GM12878 (cell line): ENCODE data around the gene EML1. TPM values are rescaled to one million over a fixed set of nuclear protein-coding genes. Genes with fewer than 3 reads are reported as not detected.

Source experiments
- ATAC-seq: fragments of 200-7000 bp; cut with Tn5 transposase; 3 replicates; pipeline ENCODE4 v1.9.1; 2020; ENCODE audit warnings: mild to moderate bottlenecking, moderate library complexity
- BruUV-seq: library from RNA; stranded (reverse); fragments of 400-500 nt; replicated peaks from 2 replicates; lab custom pipeline; 2021; lab: Mats Ljungman, UMichigan
- CTCF ChIA-PET: fragments of 300-600 bp; sonication (Branson Sonifier 250); formaldehyde crosslinking; extraction: SDS; loops from one replicate; lab custom pipeline; 2021; ENCODE audit warnings: inconsistent platforms; lab: Yijun Ruan, JAX
- POLR2A ChIA-PET: fragments of 350-600 bp; formaldehyde crosslinking; extraction: SDS; loops from one replicate; lab custom pipeline; 2021; ENCODE audit warnings: inconsistent platforms; lab: Charles Lee
- RAD21 ChIA-PET: fragments of 300-600 bp; sonication (Branson Sonifier 250); formaldehyde crosslinking; loops from one replicate; lab custom pipeline; 2023; ENCODE audit warnings: antibody characterized with exemption; ENCODE audit not compliant: unreplicated experiment; lab: Charles Lee
- SMC1A ChIA-PET: fragments of 300-600 bp; sonication (Branson Sonifier 250); formaldehyde crosslinking; loops from one replicate; lab custom pipeline; 2023; ENCODE audit not compliant: unreplicated experiment, uncharacterized antibody; lab: Charles Lee
- DNase-seq: peaks from one replicate; pipeline ENCODE4 v3.0.0-alpha.2; 2011; ENCODE audit warnings: low read depth, low spot score
- FAIRE-seq: peaks from 3 replicates; lab custom pipeline; 2011; peaks lifted over from hg19 to GRCh38; lab: Jason Lieb, UNC
- H2AFZ ChIP-seq: 2 replicates; pipeline ENCODE4 v1.6.0; 2011; ENCODE audit warnings: low read depth, low read length, control low read depth; ENCODE audit not compliant: control insufficient read depth
- H3K27ac ChIP-seq: 2 replicates; pipeline ENCODE4 v1.5.1; 2011; ENCODE audit warnings: control low read depth; ENCODE audit not compliant: control insufficient read depth, insufficient read depth
- H3K27me3 ChIP-seq, 2 experiments: replicated peaks in 1 of 2; 2 replicates each; pipeline versions ENCODE4 v1.6.0 to v1.6.1; 2011; ENCODE audit warnings: low read length in 1 of 2; ENCODE audit not compliant: control insufficient read depth in 2 of 2, insufficient read depth in 2 of 2
- H3K36me3 ChIP-seq, 2 experiments: 2 replicates each; pipeline ENCODE4 v1.5.1; 2011; ENCODE audit warnings: low read length in 1 of 2; ENCODE audit not compliant: control insufficient read depth in 2 of 2, insufficient read depth in 2 of 2
- H3K4me1 ChIP-seq: 2 replicates; pipeline ENCODE4 v1.6.1; 2011; ENCODE audit warnings: mild to moderate bottlenecking, low read length, moderate library complexity, mixed read lengths; ENCODE audit not compliant: control insufficient read depth, insufficient read depth
- H3K4me2 ChIP-seq: 2 replicates; pipeline ENCODE4 v1.6.0; 2011; ENCODE audit warnings: control low read depth; ENCODE audit not compliant: control insufficient read depth, insufficient read depth
- H3K4me3 ChIP-seq: fragments of 200-600 bp; sonication (generic); 2 replicates; pipeline ENCODE4 v1.5.1; 2016
- H3K79me2 ChIP-seq: 2 replicates; pipeline ENCODE4 v1.6.0; 2011; ENCODE audit warnings: low read length; ENCODE audit not compliant: control insufficient read depth, insufficient read depth
- H3K9ac ChIP-seq: 2 replicates; pipeline ENCODE4 v1.8.0; 2011; ENCODE audit warnings: low read length, control low read depth, mixed read lengths; ENCODE audit not compliant: control insufficient read depth, insufficient read depth
- H3K9me3 ChIP-seq: replicated peaks from 3 replicates; pipeline ENCODE4 v1.5.1; 2011; ENCODE audit warnings: mild to moderate bottlenecking, low read length; ENCODE audit not compliant: control insufficient read depth, insufficient read depth
- H4K20me1 ChIP-seq: 2 replicates; pipeline ENCODE4 v1.6.0; 2011; ENCODE audit not compliant: control insufficient read depth, insufficient read depth
- BACH1 ChIP-seq: fragments of 450-650 bp; IDR thresholded peaks from 2 replicates; pipeline ENCODE4 v1.6.1; 2017; ENCODE audit warnings: mild to moderate bottlenecking, borderline replicate concordance
- CBX3 ChIP-seq: fragments of 200-600 bp; sonication (generic); IDR thresholded peaks from 2 replicates; pipeline ENCODE4 v1.6.1; 2016; ENCODE audit warnings: low read depth, borderline replicate concordance
- CREB1 ChIP-seq: IDR thresholded peaks from 2 replicates; pipeline ENCODE4 v1.6.1; 2012; ENCODE audit warnings: low read depth, mild to moderate bottlenecking, inconsistent platforms
- CREM ChIP-seq: IDR thresholded peaks from 2 replicates; pipeline ENCODE4 v1.6.1; 2014; ENCODE audit warnings: antibody characterized with exemption, low read depth
- EED ChIP-seq: sonication (generic); IDR thresholded peaks from 2 replicates; pipeline ENCODE4 v1.6.1; 2016; ENCODE audit warnings: antibody characterized with exemption, low read depth
- NFYA ChIP-seq: IDR thresholded peaks from 2 replicates; pipeline ENCODE4 v1.6.1; 2011; ENCODE audit warnings: low read depth, mild to moderate bottlenecking, low read length, improper control_type of control experiment, borderline replicate concordance
- RAD21 ChIP-seq: IDR thresholded peaks from 2 replicates; pipeline ENCODE4 v1.6.1; 2011; ENCODE audit warnings: mild to moderate bottlenecking, low read depth, low read length, moderate library complexity; ENCODE audit not compliant: insufficient read depth
- SMAD1 ChIP-seq: fragments of 450-650 bp; IDR thresholded peaks from 2 replicates; pipeline ENCODE4 v1.6.1; 2018; ENCODE audit warnings: mild to moderate bottlenecking, low read depth; ENCODE audit not compliant: partially characterized antibody
- ZNF207 ChIP-seq: fragments of 450-650 bp; IDR thresholded peaks from 2 replicates; pipeline ENCODE4 v1.6.1; 2014; ENCODE audit warnings: antibody characterized with exemption, mild to moderate bottlenecking, borderline replicate concordance
- ZNF384 ChIP-seq: IDR thresholded peaks from 2 replicates; pipeline ENCODE4 v1.6.1; 2012; ENCODE audit warnings: low read depth, mild to moderate bottlenecking, low read length, improper control_type of control experiment, borderline replicate concordance
- WGBS: methylation state at CpG from one replicate; pipeline ENCODE4 v1.1.6; 2016; ENCODE audit warnings: low lambda C conversion rate; ENCODE audit not compliant: insufficient replicate concordance, insufficient coverage; ENCODE audit errors: missing lambda C conversion rate; 5-methylcytosine and 5-hydroxymethylcytosine counted together
- in situ Hi-C: fragments of 300-500 bp; cut with MboI; formaldehyde crosslinking; loops from 9 replicates; pipeline ENCODE4 v1.14.3; 2018; ENCODE audit warnings: mixed read lengths
- intact Hi-C: fragments of 100-400 bp; cut with micrococcal nuclease; formaldehyde crosslinking; loops from one replicate; pipeline ENCODE4 v1.14.2; 2022; ENCODE audit not compliant: unreplicated experiment
- polyA plus RNA-seq, 11 experiments: library from polyadenylated mRNA; depleted of rRNA in 4 of 11; unstranded in 6 of 11; stranded (reverse) in 5 of 11; fragments of >200 nt; fragmentation: Nextera tagmentation in 4 of 11; fragmentation: Illumina TruSeq in 1 of 11; extraction: Ambion mirVana in 4 of 11; extraction: Trizol in 1 of 11; gene quantifications; 1 replicate in 1 of 11; 2 replicates in 10 of 11; pipeline versions ENCODE4 v1.2.1 to v1.2.3, GENCODE V29; 2011 to 2016; ENCODE audit warnings: inconsistent platforms in 2 of 11, missing spikeins in 2 of 11, low read depth in 1 of 11
- total RNA-seq, 4 experiments: library from RNA; depleted of rRNA in 3 of 4; stranded (reverse); fragments of >200 nt in 3 of 4; fragmentation: Illumina TruSeq in 1 of 4; extraction: Trizol in 1 of 4; gene quantifications; 2 replicates each; pipeline versions ENCODE4 v1.2.1 to v1.2.3, GENCODE V29; 2013 to 2021
- TF ChIP-seq, protein P1 (sequence below): fragments of 450-650 bp; IDR thresholded peaks from 2 replicates; pipeline ENCODE4 v1.6.1; 2017; ENCODE audit warnings: mild to moderate bottlenecking
- TF ChIP-seq, protein P2 (sequence below): fragments of 150-350 bp; IDR thresholded peaks from 2 replicates; pipeline ENCODE4 v1.6.1; 2016; ENCODE audit warnings: low read depth, low read length
- TF ChIP-seq, protein P3 (sequence below): fragments of 450-650 bp; IDR thresholded peaks from 2 replicates; pipeline ENCODE4 v1.6.1; 2017; ENCODE audit warnings: mild to moderate bottlenecking, moderate library complexity

The EML1 gene
- total and polyA plus RNA-seq, 10 of the 15 experiments (the other 5 are each of a cell fraction or from before 2014, with no cell fraction given): 0.05 to 3.4 (median 0.11) TPM; not detected in 3

DNA sequence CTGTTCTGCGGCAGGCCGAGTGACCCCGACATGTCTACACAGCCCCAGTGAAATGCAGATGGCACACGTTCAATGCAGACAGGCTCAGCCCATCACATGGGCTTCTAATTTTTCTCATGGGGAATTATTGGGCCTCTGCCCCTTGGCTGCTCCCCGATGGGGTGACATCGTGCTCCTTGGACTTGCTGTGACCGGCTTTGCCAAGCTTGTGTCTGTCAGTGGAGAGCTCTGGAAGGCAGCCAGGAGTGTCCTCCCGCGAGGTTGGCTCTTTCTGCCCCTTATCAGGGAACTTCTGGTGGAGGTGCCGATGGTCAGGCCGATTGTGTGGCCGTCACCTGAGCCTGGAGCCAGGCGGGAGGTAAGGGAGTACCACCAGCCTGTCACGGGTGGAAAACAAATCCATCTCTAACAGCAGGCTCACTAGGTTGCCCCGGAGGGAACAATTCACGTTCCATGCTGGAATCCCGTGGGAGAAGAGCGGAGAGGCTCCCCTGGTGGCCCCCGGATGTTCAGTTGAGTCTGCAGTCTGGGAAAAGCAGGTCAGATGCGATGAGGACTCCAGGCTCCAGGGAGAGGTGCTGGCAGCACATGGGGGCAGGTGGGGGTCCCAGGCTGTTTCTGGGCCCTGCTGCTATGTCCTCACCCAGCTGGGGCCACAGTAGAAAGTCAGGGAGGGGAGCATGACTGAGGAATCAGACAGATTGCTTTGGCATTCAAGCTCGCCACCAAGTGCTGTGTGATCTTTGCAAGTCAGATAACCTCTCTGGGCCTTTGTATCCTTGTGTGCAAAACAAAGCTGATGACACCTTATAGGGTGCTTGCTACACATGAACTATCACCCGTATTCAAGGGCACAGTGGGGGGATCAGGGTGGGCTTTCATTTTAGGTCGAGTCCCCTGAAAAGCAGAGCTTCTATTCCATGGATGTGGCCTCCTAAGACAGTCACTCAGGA, 43.2 kb upstream of the EML1 start:
- ATAC-seq (no peak), FAIRE-seq (no peak), DNase-seq (no peak)
- no TSS peak for BruUV-seq
- in situ Hi-C loops (no loop called here), intact Hi-C loops (no loop called here)
- Histone ChIP-seq H3K79me2 (no peaks in the 10 kb centered on the region), H3K9me3 (no peaks in the 10 kb centered on the region), H3K27ac (no peak overlapping the region), H3K27me3 (peaks cover 2 to 6% of the 10 kb centered on the region in 2 experiments; a peak in 2 of 4 replicates), H3K36me3 (no peaks in the 10 kb centered on the region), H4K20me1 (no peaks in the 10 kb centered on the region), H2AFZ (no peak overlapping the region), H3K4me2 (no peak overlapping the region), H3K4me1 (no peaks in the 10 kb centered on the region), H3K4me3 (no peak overlapping the region), H3K9ac (no peak overlapping the region)
- TF ChIP-seq BACH1: no peak
- TF ChIP-seq NFYA: no peak
- TF ChIP-seq SMAD1: no peak
- TF ChIP-seq, protein P1, sequence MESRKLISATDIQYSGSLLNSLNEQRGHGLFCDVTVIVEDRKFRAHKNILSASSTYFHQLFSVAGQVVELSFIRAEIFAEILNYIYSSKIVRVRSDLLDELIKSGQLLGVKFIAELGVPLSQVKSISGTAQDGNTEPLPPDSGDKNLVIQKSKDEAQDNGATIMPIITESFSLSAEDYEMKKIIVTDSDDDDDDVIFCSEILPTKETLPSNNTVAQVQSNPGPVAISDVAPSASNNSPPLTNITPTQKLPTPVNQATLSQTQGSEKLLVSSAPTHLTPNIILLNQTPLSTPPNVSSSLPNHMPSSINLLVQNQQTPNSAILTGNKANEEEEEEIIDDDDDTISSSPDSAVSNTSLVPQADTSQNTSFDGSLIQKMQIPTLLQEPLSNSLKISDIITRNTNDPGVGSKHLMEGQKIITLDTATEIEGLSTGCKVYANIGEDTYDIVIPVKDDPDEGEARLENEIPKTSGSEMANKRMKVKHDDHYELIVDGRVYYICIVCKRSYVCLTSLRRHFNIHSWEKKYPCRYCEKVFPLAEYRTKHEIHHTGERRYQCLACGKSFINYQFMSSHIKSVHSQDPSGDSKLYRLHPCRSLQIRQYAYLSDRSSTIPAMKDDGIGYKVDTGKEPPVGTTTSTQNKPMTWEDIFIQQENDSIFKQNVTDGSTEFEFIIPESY: no peak
- TF ChIP-seq CBX3: no peak
- no peak for TF ChIP-seq ZNF384
- TF ChIP-seq CREM: no peak
- no peak for TF ChIP-seq EED
- TF ChIP-seq ZNF207: no peak
- no peak for TF ChIP-seq CREB1
- TF ChIP-seq, protein P2, sequence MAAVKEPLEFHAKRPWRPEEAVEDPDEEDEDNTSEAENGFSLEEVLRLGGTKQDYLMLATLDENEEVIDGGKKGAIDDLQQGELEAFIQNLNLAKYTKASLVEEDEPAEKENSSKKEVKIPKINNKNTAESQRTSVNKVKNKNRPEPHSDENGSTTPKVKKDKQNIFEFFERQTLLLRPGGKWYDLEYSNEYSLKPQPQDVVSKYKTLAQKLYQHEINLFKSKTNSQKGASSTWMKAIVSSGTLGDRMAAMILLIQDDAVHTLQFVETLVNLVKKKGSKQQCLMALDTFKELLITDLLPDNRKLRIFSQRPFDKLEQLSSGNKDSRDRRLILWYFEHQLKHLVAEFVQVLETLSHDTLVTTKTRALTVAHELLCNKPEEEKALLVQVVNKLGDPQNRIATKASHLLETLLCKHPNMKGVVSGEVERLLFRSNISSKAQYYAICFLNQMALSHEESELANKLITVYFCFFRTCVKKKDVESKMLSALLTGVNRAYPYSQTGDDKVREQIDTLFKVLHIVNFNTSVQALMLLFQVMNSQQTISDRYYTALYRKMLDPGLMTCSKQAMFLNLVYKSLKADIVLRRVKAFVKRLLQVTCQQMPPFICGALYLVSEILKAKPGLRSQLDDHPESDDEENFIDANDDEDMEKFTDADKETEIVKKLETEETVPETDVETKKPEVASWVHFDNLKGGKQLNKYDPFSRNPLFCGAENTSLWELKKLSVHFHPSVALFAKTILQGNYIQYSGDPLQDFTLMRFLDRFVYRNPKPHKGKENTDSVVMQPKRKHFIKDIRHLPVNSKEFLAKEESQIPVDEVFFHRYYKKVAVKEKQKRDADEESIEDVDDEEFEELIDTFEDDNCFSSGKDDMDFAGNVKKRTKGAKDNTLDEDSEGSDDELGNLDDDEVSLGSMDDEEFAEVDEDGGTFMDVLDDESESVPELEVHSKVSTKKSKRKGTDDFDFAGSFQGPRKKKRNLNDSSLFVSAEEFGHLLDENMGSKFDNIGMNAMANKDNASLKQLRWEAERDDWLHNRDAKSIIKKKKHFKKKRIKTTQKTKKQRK: no peak
- TF ChIP-seq, protein P3, sequence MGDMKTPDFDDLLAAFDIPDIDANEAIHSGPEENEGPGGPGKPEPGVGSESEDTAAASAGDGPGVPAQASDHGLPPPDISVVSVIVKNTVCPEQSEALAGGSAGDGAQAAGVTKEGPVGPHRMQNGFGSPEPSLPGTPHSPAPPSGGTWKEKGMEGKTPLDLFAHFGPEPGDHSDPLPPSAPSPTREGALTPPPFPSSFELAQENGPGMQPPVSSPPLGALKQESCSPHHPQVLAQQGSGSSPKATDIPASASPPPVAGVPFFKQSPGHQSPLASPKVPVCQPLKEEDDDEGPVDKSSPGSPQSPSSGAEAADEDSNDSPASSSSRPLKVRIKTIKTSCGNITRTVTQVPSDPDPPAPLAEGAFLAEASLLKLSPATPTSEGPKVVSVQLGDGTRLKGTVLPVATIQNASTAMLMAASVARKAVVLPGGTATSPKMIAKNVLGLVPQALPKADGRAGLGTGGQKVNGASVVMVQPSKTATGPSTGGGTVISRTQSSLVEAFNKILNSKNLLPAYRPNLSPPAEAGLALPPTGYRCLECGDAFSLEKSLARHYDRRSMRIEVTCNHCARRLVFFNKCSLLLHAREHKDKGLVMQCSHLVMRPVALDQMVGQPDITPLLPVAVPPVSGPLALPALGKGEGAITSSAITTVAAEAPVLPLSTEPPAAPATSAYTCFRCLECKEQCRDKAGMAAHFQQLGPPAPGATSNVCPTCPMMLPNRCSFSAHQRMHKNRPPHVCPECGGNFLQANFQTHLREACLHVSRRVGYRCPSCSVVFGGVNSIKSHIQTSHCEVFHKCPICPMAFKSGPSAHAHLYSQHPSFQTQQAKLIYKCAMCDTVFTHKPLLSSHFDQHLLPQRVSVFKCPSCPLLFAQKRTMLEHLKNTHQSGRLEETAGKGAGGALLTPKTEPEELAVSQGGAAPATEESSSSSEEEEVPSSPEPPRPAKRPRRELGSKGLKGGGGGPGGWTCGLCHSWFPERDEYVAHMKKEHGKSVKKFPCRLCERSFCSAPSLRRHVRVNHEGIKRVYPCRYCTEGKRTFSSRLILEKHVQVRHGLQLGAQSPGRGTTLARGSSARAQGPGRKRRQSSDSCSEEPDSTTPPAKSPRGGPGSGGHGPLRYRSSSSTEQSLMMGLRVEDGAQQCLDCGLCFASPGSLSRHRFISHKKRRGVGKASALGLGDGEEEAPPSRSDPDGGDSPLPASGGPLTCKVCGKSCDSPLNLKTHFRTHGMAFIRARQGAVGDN: no peak
- no peak for TF ChIP-seq RAD21
- ChIA-PET RAD21 (no interaction called here), POLR2A (no interaction called here), CTCF (no interaction called here), SMC1A (no interaction called here)
- 36% methylated on average over 23 of the region's 23 CpGs for WGBS
